DMS 273 (cell line): ENCODE measurements around the gene FGF5.
A peak's percentile ranks its signal among the peaks of the same experiment; 100 is the strongest.
"Not testable (repeated sequence)": the region's sequence is repeated elsewhere in the genome, so short reads cannot be mapped to it uniquely, and the experiment has no call there.

Experiments used
- DNase-seq: peaks from one replicate; lab custom pipeline; 2025; ENCODE audit not compliant: unreplicated experiment; lab: John Stamatoyannopoulos, UW

The FGF5 gene, protein sequence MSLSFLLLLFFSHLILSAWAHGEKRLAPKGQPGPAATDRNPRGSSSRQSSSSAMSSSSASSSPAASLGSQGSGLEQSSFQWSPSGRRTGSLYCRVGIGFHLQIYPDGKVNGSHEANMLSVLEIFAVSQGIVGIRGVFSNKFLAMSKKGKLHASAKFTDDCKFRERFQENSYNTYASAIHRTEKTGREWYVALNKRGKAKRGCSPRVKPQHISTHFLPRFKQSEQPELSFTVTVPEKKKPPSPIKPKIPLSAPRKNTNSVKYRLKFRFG

DNA sequence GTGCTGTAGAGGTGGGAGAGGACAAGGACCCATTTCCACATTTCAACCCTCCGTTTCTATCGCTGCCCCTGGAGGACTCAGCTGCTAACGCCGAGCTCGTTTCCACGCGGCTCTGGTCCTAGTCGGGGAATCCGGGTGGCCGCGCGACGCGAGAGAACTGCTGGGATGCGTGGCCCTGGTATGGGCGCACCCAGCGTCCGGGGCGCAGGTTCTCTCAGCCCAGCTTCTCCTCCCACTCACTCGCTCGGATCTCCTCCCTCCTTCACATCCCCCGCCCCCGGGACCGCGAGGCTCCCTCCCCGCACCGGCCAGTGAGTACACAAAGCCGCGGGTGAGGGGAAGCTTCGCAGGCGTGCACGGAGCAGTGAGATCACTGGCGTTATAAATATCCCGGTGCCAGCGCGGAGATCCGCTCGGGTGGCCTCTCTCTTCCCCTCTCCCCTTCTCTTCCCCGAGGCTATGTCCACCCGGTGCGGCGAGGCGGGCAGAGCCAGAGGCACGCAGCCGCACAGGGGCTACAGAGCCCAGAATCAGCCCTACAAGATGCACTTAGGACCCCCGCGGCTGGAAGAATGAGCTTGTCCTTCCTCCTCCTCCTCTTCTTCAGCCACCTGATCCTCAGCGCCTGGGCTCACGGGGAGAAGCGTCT lies at the start of gene FGF5:
TSS of gene FGF5 (plus strand) at position 412 of the 649 bp plus-strand sequence. CDS start at position 573, 161 bp downstream.
- DNase-seq, result peak; percentile 82

DNA sequence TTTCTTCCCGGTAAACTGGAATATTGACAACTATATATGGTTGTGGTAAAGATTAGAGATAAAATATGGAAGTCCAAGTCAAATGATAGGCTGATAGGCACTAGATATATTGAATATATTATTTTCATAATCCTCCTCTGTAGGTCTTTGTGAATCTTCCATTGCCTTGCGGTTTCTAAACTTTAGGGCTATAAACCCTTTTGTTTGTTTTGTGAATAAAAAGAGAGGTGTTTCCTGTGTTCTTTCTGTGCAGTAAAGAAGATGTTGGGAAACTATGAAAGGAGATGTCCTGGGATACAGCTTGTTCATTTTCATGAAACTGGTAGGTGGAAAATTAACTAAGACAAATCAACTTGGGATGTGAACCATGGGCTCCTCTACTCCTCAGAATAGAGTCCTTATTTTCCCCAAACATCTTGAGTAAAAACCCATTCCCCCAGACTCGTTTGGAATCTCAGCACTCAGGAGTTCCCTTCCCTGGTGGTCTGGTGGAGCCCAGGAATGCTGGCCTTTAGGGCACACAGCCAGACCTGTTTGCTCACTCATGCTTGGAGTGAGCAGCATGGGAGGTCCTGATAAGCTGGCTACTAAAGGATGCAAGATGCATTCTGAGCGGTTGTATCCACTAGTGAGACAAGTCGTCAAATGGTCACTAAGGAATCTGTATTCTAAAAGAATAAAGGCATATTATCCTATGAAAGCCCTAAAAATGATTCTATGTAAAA lies 47.0 kb upstream of the FGF5 start:
- no peak for DNase-seq

DNA sequence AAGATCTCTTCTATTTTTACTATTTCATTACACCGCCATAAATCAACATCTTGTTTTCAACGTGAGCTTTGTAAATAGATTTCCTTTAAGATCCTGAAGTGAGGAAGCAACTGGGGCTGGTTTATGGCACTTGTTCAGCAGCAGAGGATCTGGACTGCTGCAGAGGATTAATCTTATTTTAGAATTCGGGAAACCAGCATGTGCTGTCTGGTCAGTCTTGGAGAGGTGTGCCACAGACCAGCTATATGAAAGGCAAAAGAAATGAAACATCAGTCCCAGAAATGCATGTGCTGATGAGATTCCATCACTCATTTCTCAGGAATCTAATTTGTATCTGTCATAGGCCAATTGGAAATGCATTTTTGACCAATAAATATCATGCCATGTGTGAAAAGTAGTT lies 45.8 kb upstream of the FGF5 start:
- DNase-seq, result no peak

DNA sequence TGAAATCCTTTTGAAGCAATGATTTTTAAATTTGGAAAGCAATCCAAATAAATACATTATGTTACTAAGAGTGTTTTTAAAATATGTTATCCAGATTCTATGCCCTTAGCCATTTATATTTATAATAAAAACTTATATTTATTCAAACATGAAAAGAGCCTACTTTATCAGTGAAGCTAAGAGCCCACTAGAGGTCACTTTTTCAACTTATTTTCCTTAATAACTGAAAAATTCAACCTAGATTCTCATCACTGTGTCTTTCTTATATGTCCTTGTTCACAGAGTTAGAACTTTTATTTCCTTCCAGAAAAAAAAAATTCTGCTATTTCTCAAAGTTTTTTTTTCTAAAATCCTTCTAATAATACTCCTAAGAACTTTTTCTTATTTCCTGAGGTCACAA lies 45.3 kb upstream of the FGF5 start:
- DNase-seq, result peak; percentile 31

DNA sequence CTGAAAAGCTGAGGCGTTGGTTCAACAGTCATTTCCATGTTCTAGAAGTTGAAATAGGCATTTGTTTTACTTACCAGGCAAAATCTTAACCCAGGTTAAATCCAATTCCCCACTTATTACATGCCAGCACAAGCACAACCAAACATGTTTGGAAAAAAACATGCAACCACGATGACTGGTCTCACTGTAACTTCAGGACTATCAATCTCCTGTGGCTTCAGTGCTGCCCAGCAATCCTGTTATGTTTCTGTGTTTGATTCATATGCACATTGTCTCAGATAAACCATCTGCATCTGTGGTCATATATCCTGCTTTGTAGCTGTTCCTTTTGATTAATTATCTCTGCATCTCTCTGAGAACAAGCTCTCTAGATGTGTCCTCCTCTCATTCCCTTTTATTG lies 40.9 kb upstream of the FGF5 start:
- no peak for DNase-seq

DNA sequence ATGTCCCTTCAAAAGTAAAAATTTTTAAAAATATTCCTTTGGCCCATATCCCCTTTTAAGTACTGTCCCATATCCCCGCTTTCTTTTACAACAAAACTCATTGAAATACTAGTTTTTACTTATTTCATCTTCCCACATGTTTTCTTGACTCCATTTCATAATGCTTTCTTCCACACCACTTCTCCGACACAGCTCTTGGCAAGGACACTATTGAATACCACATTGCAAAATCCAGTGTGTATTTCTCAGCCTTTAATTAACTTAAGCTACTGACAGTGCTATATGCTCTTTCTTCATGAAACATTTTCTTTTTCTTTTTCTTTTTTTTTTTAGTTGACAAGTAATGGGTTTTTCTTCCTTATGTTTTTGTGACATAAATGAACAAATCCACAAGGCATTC lies 40.4 kb upstream of the FGF5 start:
- no peak for DNase-seq

DNA sequence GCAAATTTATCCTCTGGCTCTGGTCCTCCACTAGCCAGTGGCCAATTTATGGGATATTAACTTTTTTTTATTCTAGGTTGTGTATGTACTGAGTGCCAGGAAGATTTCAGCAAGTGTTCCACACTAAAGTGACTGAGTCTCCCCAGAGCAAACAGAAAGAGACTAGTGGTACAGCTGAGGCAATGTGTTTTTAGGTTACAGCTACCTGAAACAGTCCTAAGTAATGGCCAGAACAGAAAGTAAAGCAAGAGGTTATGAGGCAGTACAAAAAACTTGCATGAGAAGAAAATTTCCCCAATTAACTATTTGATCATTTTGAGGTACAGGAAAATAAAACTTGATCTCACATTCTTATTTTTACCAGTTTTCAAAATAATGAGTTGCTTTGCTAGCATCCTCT lies 38.0 kb upstream of the FGF5 start:
- no peak for DNase-seq

DNA sequence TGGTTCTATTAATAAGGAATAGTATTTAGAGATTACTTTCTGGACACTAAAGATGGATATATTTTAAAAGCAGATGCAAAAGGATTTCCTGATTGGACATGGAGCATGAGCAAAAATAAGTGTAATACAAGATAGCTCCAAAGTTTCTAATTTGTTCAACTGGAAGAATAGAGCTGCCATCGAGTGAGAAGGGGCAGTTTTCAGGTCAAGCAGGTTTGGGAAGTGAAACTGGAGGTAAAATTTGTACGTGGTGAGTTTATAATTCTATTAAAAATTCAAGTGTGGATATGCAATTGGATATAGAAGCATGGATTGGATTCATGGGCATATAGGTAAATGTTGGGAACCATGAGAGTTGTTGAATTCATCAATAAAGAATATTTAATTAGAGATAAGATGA lies 37.3 kb upstream of the FGF5 start:
- DNase-seq, result no peak

DNA sequence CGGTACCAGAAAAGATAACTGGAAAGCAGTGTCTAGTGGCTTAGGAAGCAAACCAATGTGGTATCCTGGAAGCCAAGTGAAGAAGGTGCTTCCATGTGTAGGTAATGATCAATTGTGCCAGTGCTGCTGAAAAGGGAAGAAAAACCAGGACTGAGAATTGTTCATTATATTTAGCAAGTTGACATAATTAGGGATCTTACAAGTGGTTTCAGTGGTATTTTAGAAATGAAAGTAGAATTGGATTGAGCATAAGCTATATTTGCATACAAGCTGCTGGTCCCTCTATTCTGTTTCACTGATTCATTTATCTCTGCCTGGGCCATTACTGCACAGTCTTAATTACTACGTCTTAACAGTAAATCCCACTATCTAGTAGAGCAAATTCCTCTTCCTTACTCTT lies 36.9 kb upstream of the FGF5 start:
- no peak for DNase-seq

DNA sequence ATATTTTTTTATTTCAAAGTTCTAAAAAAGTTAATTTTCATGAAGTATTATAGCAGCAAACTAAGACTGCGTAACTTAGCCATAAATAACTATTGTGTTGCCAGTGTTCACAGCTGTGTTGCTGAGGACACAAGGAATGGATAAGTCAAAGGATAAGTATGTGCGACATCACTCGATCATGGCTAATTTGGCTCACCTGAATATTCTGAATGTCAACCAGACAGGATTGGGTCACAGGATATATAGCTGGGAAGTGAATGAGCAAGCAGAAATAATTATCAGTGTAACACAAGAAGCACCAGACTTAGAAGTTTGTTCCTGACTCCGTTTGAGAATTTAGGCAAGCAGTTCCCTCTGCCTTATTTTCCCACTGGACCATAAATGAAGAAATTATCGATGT lies 35.3 kb upstream of the FGF5 start:
- DNase-seq, result no peak

DNA sequence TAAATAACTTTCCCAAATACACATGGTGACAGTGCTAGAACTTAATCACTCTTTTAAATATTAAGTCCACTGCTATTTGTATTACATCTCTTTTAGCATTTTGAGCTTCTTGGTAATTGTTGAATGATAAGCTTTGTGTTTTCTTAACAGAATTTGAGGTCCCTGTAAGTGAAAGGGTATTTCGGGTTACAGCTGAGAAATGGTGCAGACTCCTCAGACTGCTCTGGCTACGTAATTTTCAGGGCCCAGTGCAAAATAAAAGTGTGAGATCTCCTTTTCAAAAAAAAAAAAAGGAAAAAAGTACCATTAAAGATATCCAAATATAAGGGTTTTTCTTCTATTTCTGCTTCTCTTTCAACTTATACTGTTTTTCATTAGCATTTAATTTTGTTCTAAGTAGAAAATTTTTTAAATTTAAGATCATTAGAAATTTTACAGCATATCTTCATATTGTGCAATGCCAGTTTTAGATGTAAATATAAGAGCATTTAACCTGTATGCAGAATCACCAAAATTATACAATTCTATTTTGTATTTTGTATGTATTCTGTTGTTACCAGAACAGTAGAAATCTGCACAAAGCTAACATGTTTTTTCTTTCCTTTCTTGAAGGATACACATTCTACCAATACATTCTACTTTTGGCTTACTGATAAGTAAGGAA lies 33.6 kb upstream of the FGF5 start:
- DNase-seq, result no peak

DNA sequence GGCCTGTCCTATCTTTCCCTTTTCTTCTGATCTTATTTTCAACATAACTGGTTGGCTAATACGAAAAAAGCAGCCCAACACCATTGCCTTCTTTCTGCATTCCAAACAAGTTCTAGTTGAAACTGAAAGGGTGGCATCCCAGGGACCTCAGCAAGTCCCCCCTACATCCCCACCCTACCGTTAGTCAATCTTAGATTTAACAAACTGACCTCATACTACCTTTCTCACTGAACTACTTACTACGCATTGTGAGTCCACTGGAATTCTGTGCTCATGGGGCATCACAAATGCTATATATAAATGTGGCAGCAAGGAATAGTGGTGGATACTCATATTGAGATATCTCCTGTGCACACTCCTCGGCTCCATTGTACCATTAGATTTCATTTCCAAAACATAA lies 33.1 kb upstream of the FGF5 start:
- no peak for DNase-seq

DNA sequence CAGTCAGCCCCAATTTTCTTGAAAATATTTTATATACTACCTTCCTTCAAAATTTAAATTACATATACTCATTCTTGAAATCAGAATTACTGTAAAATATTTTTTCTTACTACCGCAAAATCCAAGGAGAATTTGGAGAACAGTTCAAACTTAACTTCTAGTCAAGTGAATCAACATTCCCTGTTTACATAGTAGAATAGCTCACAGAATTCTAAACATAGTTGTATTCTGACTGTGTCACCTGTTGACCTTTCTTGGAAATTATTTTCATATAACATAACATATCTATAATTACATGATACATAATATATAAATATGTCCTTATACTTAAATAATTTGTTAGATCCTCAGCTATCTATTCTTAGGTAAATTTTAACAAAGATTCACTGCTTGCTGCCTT lies 31.0 kb upstream of the FGF5 start:
- DNase-seq, result no peak

DNA sequence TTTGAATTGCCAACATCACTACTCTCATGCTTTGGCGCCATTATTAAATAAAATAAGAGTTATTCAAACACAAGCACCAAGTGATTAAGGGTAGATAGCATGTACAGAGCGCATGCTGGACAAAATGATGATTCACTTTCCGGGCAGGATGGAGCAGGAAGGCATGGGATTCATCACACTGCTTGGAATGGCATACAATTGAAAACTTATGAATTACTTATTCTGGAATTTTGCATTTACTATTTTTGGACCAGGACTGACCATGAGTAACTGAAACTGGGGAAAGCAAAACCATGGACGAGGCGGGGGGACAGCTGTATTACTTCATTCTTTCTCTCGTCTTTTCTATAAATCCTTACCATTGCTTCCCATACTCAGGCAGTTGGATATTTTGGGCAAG lies 28.5 kb upstream of the FGF5 start:
- no peak for DNase-seq

DNA sequence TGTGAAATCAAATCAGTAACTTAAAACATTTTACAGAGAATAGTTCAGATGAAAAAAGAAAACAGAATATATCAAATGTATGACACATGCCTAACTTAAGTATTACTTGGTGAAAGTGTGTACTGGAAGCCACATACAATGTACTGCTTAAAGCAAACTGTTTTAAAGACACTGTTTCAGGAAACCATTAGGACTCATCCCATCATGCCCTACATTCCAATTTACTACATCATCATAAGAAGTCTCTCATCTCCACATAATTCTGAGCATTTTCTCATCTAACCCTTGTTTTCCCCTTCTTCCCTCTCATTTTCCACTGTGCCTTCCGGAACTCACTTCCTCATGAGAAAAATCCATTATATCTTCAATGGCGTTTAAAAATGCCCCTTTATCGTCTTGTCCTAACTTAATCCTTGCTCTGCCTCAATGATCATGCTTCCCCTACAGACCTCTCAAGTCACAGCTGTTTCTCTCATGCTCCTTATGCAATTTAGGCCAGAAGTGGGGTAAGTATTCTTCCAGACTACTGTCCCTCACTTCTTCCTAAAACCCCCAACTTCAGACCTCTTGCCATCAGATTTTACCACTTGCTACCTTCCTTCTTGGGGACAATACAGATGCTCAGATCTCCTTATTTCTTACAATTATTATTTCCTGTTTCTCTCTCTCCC lies 26.8 kb upstream of the FGF5 start:
- no peak for DNase-seq

DNA sequence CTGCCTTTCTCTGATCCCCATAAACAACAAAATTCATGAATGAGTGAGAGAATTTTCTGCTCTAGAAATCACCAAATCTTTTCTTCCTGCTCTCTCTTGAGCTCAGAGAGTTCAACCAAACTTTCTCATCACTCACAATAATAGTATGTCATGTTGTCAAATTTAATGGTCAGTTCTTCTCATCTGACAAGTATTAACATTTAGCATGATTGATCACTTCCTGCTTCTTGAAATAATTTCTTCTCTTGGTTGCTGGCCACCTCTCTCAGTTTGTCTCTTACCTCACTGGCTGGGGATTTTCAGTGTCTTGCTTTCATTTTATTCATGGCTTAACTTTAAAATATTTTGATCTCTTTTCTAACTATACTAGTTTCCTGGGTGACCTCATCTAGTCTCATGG lies 25.5 kb upstream of the FGF5 start:
- DNase-seq, result no peak

DNA sequence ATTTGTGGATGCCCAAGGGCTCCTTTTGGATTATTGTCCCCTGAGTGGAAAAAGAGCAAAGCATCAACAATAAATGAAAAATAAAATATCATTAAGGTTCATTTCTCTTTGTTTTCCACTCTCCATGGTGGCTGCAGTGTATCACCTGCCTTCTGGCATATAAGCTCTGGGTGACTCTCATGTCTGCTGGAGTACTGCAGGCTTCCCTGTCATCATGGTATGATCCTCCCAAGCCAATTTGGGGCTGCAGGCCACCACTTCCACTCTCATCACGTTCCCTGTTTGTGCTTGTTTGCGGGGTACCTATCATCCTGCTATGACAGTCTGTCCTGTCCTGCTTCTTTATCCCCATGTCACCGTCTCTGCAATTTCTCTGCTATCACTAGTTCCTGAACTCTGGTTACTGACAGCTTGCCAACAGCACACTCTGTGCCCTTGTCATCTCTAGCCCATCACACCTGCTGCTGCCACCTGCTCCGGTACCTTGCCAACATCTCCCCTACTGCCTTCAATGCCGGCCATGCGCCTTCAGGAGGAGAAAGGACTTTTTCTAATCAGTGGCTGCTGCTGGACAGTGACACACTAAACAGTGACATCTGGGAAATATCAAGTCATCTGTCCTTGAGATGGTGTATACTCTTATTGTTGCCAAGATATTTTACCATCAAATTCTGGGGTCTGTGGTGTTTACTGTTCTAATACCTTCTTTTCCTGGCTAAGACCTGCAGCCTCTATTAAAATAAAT lies 23.0 kb upstream of the FGF5 start:
- peak; percentile 7 for DNase-seq

DNA sequence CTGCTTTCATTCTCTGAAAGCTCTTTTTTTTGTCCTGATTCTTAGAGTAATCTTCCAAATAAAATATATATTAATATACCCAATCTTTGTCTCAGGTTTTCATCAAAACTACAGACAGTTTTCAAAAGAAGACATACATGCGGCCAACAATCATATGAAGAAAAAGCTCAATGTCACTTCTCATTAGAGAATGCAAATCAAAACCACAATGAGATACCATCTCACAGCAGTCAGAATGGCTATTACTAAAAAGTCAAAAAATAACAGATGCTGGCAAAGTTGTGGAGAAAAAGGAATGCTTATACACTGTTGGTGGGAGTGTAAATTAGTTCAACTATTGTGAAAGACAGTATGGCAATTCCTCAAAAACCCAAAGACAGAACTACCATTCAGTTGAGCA lies 19.0 kb upstream of the FGF5 start:
- not testable (repeated sequence) for DNase-seq

DNA sequence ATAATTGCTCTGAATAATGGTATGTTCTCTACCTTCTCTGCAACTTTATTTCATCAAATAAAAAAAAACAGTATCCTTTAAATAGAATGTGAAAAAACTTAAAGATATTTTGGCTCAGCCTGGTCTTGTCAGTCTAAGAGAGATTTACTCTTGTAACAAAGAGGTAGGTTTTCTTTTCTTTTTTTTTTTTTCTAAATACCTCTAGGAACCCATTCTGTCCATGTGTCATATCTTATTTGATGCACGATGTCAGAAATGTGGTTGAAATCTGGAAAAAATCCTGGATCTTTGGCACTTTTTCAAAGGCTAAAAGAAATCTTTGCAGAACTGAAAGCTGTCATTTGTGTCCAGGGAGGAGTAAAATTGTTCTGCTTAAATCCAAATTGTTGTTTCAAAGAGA lies 17.3 kb upstream of the FGF5 start:
- no peak for DNase-seq

DNA sequence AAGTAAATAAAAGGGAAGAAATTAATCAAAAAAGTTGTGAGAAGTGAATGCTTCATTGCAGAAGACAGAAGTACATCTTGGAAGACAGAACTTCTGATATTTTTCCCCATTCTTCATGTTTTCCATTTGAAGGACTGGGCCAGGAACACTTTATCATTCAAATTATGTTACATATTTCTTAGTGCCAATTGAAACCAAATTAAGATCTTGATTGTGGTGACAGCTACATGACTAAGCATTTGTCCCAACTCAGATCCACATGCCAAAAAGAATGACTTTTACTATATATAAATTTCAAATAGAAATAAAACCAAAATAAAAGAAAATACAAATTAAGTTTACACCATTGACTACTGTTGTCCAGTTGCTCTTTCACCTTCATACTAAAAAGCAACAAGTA lies 14.0 kb upstream of the FGF5 start:
- no peak for DNase-seq

DNA sequence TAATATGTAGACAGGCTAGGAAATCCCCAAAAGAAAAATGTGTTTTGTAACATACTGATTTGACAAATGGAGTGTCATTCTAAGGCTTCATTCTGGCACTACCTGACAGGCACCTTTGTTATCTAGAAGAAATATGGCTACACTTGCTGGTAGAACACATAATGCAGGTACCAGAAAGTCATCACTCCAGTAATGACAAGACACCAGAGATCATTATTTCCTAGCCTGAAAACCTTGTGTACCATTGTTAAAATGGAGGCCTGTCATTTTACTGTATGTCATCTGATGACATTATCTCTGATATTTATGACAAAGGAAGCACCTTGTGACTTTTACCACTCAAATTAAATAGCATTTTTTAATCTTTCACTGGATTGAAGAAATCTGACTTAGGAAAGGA lies 13.5 kb upstream of the FGF5 start:
- DNase-seq, result no peak
